Activated T-cell treated with anti-CD3 and anti-CD28 coated beads, Interleukin-2, amount 50 U/mL, for 24 hours (primary cell): ENCODE measurements around the gene SUGCT.

Source experiments
- DNase-seq: peaks from one replicate; pipeline ENCODE4 v3.0.0-alpha.2; 2020
- H3K27ac Mint-ChIP-seq: 2 replicates; pipeline ENCODE4 v1.8.0; 2020; ENCODE audit warnings: mild to moderate bottlenecking, mixed read lengths
- H3K27me3 Mint-ChIP-seq: 2 replicates; pipeline ENCODE4 v1.8.0; 2020; ENCODE audit warnings: mixed read lengths
- H3K36me3 Mint-ChIP-seq: 2 replicates; pipeline ENCODE4 v1.8.0; 2020; ENCODE audit warnings: low read depth, mixed read lengths
- H3K4me1 Mint-ChIP-seq: 2 replicates; pipeline ENCODE4 v1.8.0; 2020; ENCODE audit warnings: low read depth, mixed read lengths
- H3K4me3 Mint-ChIP-seq: 2 replicates; pipeline ENCODE4 v1.8.0; 2020; ENCODE audit warnings: mild to moderate bottlenecking, moderate library complexity, mixed read lengths
- H3K9me3 Mint-ChIP-seq: 2 replicates; pipeline ENCODE4 v1.8.0; 2020; ENCODE audit warnings: mixed read lengths

Gene SUGCT

GRCh38 chr7:40879941-40880543 is 745.2 kb downstream of the SUGCT start:
- no peaks in the 10 kb centered on the region for H3K36me3 Mint-ChIP-seq
- no peak for DNase-seq
- no peaks in the 10 kb centered on the region for H3K27me3 Mint-ChIP-seq
- peaks cover 3% of the 10 kb centered on the region for H3K9me3 Mint-ChIP-seq
- H3K4me3 Mint-ChIP-seq: no peak overlapping the region
- H3K4me1 Mint-ChIP-seq: no peaks in the 10 kb centered on the region
- H3K27ac Mint-ChIP-seq: no peak overlapping the region

DNA sequence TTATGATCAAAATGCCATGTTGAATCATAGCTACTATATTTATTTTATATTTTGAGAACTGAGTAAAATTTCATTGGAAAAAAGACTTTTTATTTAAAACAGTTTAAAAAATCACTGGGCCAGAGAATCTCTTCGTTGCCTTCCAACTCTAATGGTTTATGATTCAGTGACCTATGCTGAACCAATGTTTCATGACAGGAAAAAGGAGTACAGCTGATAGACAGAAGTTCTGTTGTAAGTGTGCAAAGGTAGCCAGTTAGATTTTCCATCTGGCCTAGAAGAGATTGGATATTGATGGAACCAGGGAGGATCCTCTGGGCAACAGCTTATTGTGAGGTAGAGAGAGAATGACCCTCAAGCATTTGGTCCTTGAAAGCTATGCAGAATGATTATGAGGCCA is 745.8 kb downstream of the SUGCT start:
- no peaks in the 10 kb centered on the region for H3K4me1 Mint-ChIP-seq
- H3K27ac Mint-ChIP-seq: no peak overlapping the region
- no peaks in the 10 kb centered on the region for H3K9me3 Mint-ChIP-seq
- DNase-seq: no peak
- H3K27me3 Mint-ChIP-seq: no peaks in the 10 kb centered on the region
- H3K36me3 Mint-ChIP-seq: no peaks in the 10 kb centered on the region
- H3K4me3 Mint-ChIP-seq: no peak overlapping the region

DNA sequence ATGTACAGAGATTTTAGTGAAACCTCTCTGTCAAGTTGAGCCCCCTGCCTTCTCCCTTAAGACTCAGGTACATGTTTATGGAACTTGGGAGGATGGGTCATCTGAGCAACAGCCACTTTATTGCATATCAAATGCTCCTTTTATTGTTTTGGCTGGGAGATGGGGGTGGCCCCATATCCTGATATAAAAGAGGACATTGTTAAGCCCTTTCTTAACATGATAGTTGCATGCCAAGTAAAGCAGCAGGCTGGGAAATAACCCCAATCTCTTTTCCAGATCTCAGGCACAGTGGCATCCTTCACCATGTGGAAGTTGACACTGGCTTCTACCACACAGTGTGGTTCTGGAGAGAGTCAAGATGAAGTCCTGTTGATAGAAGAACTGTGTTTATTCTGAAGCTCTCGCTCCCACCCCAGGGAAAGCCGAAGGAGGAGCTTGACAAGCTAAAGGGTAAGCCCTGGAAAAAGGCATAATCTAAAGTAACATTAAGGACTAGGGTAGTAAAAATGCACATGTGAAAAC is 746.7 kb downstream of the SUGCT start:
- Mint-ChIP-seq H3K27me3 (no peaks in the 10 kb centered on the region), H3K9me3 (no peaks in the 10 kb centered on the region), H3K36me3 (no peaks in the 10 kb centered on the region), H3K27ac (no peak overlapping the region), H3K4me3 (no peak overlapping the region), H3K4me1 (no peaks in the 10 kb centered on the region)
- no peak for DNase-seq

- H3K27ac Mint-ChIP-seq: no peak overlapping the region
- DNase-seq: no peak
Measured at GRCh38 chr7:40882071-40882658, 747.4 kb downstream of the SUGCT start.

GRCh38 chr7:40883826-40884225 is 749.0 kb downstream of the SUGCT start:
- no peak for DNase-seq
- Mint-ChIP-seq H3K4me3 (no peak overlapping the region), H3K4me1 (no peaks in the 10 kb centered on the region), H3K9me3 (peaks cover under 1% of the 10 kb centered on the region), H3K36me3 (no peaks in the 10 kb centered on the region), H3K27ac (no peak overlapping the region), H3K27me3 (no peaks in the 10 kb centered on the region)

More at GRCh38 chr7:40882071-40882658, 747.4 kb downstream of the SUGCT start:
- no peaks in the 10 kb centered on the region for H3K4me1 Mint-ChIP-seq
- no peaks in the 10 kb centered on the region for H3K27me3 Mint-ChIP-seq
- H3K9me3 Mint-ChIP-seq: no peaks in the 10 kb centered on the region
- H3K4me3 Mint-ChIP-seq: no peak overlapping the region
- no peaks in the 10 kb centered on the region for H3K36me3 Mint-ChIP-seq

GRCh38 chr7:40884241-40884640 is 749.4 kb downstream of the SUGCT start:
- DNase-seq: no peak
- H3K27ac Mint-ChIP-seq: no peak overlapping the region
- H3K4me3 Mint-ChIP-seq: no peak overlapping the region

DNA sequence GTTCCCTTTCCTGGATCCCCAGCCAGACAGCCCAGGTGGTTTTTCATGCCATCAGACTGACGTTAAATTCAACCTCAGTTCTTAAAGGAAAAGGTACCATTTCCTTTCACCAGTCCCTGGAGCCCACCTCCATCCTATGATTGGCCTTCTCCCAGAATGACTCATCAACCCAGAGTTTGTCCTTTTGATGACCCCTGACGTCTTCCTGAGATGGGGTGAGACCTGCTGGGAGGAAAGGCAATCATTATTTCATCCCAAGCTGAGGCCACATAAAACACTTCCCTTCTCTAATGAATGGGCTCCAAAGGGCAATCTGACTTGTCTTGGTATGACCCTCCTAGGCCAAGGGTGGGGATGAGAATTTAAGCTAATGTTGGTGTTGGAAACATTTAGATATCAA is 750.7 kb downstream of the SUGCT start:
- H3K36me3 Mint-ChIP-seq: no peaks in the 10 kb centered on the region
- no peak for DNase-seq
- H3K9me3 Mint-ChIP-seq: peaks cover 9% of the 10 kb centered on the region
- H3K4me1 Mint-ChIP-seq: no peaks in the 10 kb centered on the region
- H3K27ac Mint-ChIP-seq: no peak overlapping the region
- H3K4me3 Mint-ChIP-seq: no peak overlapping the region
- no peaks in the 10 kb centered on the region for H3K27me3 Mint-ChIP-seq

More at GRCh38 chr7:40884241-40884640, 749.4 kb downstream of the SUGCT start:
- Mint-ChIP-seq H3K4me1 (no peaks in the 10 kb centered on the region), H3K36me3 (no peaks in the 10 kb centered on the region), H3K27me3 (no peaks in the 10 kb centered on the region), H3K9me3 (peaks cover 3% of the 10 kb centered on the region)

GRCh38 chr7:40887099-40887498 is 752.3 kb downstream of the SUGCT start:
- H3K27me3 Mint-ChIP-seq: no peaks in the 10 kb centered on the region
- peaks cover 12% of the 10 kb centered on the region for H3K9me3 Mint-ChIP-seq
- no peak for DNase-seq
- no peaks in the 10 kb centered on the region for H3K36me3 Mint-ChIP-seq
- H3K27ac Mint-ChIP-seq: no peak overlapping the region
- H3K4me3 Mint-ChIP-seq: no peak overlapping the region
- no peaks in the 10 kb centered on the region for H3K4me1 Mint-ChIP-seq

DNA sequence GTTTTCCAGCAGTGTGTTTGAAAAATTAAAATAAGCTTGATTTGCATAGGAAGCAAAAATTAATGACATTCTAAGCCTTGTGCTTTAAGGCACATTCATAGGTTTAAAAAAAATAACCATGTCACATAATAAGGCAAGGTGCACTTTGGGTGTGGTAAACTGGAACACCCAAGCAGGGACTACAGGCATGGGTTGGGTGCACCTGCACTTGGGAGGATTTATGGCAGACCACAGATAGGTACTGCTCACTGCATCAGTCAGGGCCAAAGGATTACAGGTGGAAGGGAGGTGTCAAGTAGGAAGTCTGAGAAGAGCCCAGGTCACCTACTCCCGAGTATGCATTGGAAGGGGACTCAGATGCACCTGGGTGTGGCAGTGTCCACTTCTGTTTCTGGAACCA is 753.7 kb downstream of the SUGCT start:
- Mint-ChIP-seq H3K27ac (no peak overlapping the region), H3K4me3 (no peak overlapping the region), H3K36me3 (no peaks in the 10 kb centered on the region), H3K4me1 (no peaks in the 10 kb centered on the region), H3K9me3 (peaks cover 14% of the 10 kb centered on the region), H3K27me3 (no peaks in the 10 kb centered on the region)
- no peak for DNase-seq

- Mint-ChIP-seq H3K4me3 (no peak overlapping the region), H3K9me3 (peaks cover 14% of the 10 kb centered on the region), H3K4me1 (no peaks in the 10 kb centered on the region), H3K27ac (no peak overlapping the region), H3K27me3 (no peaks in the 10 kb centered on the region), H3K36me3 (no peaks in the 10 kb centered on the region)
- no peak for DNase-seq
Measured at GRCh38 chr7:40889099-40889498, 754.3 kb downstream of the SUGCT start.

DNA sequence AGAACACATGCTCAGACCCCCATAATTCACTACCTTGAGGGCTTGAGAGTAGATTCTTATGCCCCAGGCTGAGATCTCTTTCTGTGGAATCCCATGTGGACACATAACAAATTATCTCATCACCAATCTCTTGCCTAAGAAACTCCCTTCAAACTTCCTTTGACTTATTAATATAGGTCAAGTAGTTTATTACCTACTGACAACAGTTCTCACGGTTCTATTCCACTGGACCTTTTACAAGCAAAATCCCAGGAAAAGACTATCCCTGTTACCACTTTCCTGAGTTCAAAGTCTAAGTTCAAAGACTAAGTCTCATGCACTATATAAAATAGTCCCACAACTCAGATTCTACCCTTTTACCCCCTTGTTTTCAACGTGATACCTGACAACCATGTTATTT is 754.7 kb downstream of the SUGCT start:
- Mint-ChIP-seq H3K27ac (no peak overlapping the region), H3K27me3 (no peaks in the 10 kb centered on the region), H3K9me3 (peaks cover 14% of the 10 kb centered on the region), H3K4me3 (no peak overlapping the region), H3K36me3 (no peaks in the 10 kb centered on the region), H3K4me1 (no peaks in the 10 kb centered on the region)
- no peak for DNase-seq

GRCh38 chr7:40890088-40890692 is 755.4 kb downstream of the SUGCT start:
- Mint-ChIP-seq H3K36me3 (no peaks in the 10 kb centered on the region), H3K27ac (no peak overlapping the region), H3K4me1 (no peaks in the 10 kb centered on the region), H3K4me3 (no peak overlapping the region), H3K27me3 (no peaks in the 10 kb centered on the region), H3K9me3 (peaks cover 19% of the 10 kb centered on the region)
- DNase-seq: no peak

- H3K9me3 Mint-ChIP-seq: peaks cover 19% of the 10 kb centered on the region
- H3K27me3 Mint-ChIP-seq: no peaks in the 10 kb centered on the region
- H3K27ac Mint-ChIP-seq: no peak overlapping the region
- DNase-seq: no peak
- no peaks in the 10 kb centered on the region for H3K36me3 Mint-ChIP-seq
- no peak overlapping the region for H3K4me3 Mint-ChIP-seq
- no peaks in the 10 kb centered on the region for H3K4me1 Mint-ChIP-seq
Measured at GRCh38 chr7:40891232-40891631, 756.4 kb downstream of the SUGCT start.

DNA sequence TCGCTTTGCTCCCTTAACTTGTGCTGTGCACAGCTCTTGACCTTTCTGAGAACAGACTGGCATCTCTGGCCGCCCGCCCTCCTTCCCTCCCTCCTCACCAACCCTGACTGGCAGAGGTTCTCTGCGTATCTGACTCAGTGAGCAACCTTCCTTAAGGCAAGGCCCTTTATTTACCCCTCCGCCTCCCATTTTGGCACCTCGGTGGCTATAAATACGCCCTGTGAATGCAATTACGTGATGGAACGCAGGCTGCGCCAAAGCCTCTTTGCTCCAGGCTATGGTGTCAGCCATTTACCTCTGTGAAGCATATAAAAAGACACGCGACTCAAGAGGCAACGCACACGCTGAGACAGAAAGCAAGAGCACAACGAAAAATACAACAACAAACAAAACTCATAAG is 764.3 kb downstream of the SUGCT start:
- peaks cover 18% of the 10 kb centered on the region for H3K9me3 Mint-ChIP-seq

More for the DNA sequence above, 764.3 kb downstream of the SUGCT start:
- Mint-ChIP-seq H3K4me3 (no peak overlapping the region), H3K27ac (no peak overlapping the region), H3K27me3 (no peaks in the 10 kb centered on the region), H3K4me1 (no peaks in the 10 kb centered on the region), H3K36me3 (no peaks in the 10 kb centered on the region)
- DNase-seq: no peak
